Bone marrow (tissue), 2 donors: ENCODE measurements around the gene RGMA.

Experiments used
- DNase-seq, 2 donors: peaks; one replicate each; lab custom pipeline; 2025; lab: John Stamatoyannopoulos, UW

RGMA gene, protein sequence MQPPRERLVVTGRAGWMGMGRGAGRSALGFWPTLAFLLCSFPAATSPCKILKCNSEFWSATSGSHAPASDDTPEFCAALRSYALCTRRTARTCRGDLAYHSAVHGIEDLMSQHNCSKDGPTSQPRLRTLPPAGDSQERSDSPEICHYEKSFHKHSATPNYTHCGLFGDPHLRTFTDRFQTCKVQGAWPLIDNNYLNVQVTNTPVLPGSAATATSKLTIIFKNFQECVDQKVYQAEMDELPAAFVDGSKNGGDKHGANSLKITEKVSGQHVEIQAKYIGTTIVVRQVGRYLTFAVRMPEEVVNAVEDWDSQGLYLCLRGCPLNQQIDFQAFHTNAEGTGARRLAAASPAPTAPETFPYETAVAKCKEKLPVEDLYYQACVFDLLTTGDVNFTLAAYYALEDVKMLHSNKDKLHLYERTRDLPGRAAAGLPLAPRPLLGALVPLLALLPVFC

DNA sequence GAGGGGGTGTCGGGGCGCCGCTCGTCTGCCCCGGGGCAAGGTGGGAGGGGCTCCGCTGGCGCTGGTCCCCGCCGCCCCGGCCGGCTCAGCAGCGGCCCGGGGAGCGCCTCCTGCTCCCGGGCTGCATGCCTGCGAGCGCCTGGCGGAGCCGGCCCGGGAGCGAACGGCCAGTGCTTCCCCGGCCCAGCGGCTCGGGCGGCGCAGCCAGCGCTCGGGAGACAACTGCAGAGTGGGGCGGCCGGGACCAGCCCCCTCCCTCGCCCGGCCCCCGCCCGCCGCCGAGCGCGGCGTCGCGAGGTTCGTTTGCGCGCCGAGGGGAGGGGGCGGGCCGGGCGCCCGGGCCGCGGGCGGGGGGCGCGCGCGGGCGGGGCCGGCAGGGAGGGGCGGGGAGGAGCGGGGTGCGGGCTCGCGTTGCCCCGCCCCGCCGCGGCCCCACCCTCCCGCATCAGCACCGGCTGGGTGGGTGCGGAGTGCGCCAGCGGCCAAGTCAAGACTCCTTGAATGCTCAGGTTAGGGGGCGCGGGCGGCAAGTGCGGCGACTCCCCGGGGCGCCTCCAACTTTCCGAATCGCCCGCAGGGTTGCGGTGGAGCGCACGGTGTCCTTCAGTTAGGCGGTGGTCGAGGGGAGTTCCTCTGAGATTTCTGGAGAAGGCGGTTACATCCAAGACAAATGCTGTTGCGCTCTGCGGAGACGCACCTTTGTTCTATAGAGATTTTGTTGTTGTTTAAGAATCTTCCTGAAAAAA lies at the start of gene RGMA:
TSS of gene RGMA (minus strand) at position 231 of the 746 bp plus-strand sequence. CDS start 279 bp downstream, outside the sequence.
- DNase-seq, result no peak

DNA sequence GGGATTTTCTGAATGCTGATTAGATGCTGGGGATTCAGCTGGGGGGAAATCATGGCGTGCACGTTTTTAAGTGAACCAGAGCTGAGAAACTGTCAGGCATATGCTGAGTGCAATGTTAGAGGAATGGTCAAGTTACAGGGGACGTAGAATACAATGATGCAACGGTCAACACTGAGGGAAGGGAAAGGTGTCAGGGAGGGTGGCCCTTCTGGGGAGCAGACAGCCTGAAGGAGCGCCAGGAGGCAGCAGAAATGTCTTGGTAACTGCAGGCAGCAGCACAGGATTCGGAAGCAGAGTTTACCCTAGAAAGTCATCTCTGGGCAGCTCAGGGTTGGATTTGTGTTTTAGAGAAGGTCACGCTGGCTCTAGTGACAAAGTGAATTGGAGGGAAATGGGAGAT lies 47.6 kb upstream of the RGMA start:
- DNase-seq, result no peak

DNA sequence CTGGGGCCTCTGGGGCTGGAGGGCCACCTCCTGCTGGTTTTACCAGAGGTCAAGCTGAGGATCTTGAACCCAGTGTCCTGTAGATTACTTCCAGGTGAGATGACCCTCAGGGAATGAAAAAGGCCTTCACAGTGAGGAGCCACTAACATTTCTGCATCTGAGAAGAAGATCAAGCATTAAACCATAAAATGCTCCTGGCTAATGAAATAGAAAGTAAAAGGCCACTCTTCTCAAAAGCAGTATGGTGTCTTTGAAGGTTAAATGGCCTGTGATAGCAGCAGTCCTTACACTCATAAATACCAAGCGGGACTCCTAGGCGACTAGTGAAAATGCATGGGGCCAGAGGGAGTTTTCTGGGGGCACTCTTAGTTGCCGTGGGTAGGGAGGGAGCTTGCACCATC lies 47.0 kb upstream of the RGMA start:
- DNase-seq, result no peak

DNA sequence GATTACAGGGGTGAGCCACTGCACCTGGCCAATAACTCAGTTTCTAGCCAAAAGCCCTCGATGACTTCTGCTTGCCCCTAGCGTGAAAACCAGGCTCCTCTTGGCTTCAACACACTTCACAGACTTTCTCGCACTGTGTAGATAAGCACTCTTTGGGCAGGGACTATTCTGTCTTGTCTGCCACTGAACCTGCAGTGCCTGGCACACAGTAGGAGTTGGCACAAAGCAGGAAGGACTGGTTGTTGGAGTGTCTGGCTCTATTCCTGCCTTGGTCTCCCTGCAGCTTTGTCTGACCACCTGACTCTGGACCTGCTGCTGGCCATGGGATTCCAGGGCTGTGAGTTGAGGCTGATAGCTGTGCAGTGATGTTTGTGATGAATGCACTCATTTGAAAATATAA lies 46.4 kb upstream of the RGMA start:
- DNase-seq, result no peak

DNA sequence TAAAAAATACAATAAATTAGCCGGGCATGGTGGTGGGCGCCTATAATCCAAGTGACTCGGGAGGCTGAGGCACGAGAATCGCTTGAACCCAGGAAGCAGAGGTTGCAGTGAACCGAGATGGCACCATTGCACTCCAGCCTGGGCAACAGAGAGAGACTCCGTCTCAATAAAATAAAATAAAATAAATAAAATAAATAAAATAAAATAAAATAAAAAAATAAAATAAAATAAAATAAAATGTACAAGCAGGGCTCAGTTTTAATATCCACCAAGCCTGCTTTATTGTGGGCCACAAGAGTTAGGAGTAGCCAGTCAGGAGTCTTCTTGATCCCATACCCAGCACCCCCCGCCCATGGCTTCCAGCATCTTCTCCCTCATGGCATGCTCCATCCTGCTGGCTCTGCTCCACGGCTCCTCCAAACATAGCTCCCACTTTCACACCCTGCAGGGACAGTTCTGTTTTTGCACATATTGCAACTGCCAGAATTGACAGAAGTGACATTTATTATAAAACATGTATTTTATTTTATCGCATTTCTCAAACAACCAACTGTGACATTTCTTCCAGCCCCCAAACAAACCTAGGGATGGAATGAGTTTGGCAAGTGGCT lies 42.6 kb upstream of the RGMA start:
- DNase-seq, result no peak

DNA sequence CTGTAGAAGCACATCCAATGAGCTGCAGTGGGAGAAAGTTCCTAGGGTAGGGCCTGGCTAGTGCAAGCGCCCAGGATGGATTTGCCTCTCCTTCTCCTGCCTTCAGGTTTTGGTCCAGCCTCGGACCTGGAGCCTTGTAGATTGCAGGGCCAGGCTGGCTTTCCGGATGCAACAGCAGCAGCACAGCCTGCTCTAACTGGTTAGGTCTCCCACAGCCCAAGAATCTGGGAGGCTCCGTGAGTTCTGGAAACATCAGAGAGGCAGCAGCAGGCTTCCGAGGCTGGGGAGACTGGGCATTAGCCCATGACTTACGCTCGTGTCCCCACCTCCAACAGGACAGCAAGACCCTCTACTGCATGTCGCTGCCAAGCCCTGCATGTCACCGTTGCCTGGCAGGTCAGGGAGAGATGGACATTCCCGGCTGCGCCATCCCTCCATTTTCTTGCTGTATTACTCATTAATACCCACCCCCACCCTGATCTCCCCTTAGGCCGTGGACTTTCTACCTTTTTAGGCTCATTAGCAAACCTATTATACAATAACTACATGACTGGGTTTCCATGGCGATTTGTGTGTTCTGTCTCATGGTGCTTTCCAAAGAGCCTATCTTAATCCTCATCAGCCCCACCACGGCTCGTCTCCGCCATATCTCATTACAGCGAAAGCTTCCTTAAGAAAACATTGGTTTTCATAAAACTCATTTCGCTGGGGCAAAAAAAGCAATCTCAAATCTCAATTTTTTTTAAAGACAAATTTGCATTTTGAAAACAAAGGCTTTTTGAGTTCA lies 40.9 kb upstream of the RGMA start:
- no peak for DNase-seq

DNA sequence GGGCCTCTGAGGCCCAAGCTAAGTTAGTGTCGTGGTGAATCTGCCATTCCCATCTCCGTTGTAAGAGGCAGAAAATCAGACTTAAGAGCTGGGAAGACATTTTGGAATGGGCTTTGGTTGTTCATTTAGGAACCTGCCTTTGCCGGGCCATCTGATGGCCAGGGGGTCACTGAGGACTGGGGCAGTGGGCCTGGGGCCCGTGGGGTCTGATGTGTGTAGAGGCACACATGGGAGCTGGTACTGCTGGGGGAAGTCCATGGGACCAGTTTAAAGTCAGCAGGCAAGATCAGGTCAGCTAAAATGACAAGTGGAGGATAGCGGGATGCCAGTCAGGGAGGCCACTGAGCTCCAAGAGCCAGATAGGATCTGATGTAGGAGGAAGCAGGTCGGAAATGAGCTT lies 38.3 kb upstream of the RGMA start:
- no peak for DNase-seq

DNA sequence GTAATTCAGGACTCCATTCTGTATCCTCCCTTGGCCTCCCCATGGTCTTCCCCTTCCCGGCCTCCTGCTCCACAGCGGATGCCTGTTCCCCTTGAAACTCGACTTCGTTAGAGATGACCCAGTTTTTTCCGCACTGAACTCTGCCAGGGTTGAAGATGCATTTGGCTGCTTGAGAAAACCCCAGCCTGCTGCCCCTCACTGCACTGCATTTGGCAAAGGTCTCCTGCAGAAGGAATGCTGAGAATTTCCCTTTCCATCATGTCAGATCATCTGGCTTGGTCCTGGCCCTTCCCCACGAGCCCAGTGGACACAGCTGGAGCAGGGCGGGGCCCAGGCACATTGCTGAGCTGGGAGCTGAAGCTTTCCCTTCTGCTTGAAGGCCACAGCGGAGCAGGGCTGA lies 37.6 kb upstream of the RGMA start:
- DNase-seq, result no peak

DNA sequence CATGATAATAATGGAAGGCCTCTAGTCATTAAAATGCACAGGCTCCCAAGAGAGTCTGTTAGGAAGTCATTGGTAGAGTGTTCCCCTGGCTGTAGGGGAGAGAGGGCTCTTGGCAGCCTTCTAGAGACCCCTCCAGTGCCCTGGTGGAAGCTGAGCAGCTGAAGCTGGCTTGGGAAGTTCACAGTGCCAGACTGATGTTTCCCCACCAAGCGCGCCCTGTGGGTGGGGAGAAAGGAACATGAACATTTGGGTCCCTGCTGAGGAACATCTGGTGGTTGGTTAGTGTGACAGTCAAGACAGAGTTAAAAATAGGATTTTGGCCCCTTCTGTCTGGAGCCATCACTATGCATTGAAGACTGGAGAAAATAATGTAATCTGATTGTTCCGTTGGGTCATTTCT lies 37.1 kb upstream of the RGMA start:
- no peak for DNase-seq

DNA sequence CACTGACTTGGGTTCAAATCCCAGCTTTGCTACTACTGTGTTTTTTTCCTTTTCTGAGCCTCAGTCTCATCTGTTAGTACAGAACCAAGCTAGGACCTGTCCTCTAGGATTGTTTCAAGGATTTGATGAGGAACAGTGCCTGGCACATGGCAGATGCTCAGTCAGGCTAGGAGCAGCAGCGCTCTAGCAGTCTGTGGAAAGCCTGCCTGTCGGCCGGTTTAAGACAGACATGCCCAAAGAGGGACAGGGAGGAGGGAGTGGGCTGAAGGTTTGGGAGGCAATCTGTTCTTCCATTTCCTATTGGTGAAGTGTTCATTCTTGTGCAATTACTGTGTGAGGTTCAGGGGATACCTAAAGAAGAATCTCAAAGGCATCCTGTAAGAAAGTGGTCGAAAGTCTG lies 35.1 kb upstream of the RGMA start:
- DNase-seq, result no peak

DNA sequence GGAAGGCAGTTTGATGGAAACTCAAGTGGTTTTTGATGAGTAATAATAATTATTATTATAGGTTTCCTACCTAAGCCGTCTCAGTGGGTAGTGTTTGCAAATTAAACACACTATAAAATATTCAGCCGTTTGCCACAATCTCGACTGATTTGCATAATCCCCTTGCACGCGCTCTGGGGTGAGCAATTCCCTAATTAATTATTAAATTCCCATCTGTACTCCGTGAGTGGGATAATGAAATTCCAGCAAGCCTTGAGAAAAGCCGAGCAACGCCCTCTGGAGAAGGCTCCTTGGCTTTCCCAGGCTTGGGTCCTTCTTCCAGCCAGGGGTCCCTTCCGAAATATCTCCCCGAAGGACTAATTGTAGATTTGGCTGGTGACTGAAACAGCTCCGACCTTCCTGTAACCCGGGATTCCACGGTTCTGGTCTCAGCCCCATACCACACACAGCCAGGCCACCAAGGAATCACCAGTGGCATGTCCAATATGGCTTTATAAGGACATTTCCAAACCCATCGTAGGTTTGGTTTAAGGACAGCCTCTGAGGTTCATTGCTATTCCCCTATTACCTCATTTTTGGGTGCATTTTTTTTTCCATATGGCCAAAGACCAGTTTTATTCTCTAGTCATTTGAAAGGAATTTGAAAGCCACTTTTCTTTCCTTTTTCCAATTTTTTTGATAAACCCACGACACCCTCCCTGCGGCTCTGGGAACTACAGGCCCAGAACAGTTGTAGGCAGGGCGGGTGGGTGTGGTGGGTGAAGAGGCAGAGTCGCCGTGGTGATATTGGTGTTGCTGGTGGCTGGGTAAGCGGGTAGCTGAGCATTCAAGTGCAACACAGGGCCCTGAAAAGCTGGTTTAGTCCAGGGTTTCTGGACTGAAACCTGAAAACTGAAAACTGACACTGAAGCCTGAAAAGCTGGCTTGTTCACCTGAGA lies 33.2 kb upstream of the RGMA start:
- DNase-seq, result no peak

DNA sequence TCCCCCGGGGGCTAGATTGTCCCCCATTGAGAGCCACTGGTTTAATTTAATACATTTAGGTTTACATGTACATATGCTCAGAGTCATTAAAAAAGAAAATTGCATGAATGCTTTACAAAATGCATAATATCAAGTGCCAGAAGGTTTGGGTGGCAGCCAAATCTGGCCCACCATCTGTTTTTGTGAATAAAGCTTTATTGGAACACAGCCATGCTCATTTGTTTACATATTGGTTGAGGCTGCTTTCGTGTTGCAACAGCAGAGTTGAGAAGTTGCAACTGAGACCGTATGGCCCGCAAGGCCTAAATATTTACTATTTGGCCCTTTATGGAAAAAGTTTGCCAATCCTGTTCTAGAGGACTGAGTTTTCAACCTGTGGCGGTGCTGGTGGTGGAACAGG lies 32.1 kb upstream of the RGMA start:
- DNase-seq, result no peak

DNA sequence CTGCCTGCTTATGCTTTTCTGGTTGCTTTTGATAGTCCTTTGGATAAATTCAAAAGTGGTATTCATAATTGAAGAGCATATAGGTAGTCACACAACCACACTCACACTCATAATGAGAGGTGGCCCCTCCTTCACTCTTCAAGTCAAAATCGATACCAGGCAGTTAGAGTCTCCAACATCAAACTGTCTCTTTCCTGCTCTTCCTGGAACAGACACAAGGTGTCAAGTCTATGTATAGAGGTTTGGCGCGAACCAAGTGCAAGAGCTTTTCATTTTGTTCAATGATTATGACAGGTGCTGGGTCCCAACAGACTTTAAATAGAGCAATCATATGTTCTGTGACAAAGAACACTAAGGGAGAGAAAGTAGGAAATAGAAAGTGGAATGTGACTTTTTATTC lies 29.9 kb upstream of the RGMA start:
- no peak for DNase-seq

DNA sequence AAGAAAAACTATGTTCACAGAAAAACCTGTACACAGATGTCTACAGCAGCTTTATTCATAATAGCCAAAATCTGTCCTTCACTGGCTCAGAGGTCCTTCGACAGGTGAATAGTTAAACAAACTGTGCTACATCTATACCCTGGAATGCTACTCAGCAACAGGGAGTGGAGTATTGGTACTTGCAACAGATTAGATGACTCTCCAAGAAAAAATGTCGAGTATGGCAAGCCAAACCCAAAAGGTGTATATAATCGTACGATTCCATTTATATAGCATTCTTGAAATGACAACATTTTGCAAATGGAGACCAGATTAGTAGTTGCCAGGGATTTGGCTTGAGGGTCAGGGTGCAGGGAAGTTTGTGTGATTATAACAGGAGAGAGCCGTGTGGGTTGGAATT lies 22.4 kb upstream of the RGMA start:
- DNase-seq, result no peak

DNA sequence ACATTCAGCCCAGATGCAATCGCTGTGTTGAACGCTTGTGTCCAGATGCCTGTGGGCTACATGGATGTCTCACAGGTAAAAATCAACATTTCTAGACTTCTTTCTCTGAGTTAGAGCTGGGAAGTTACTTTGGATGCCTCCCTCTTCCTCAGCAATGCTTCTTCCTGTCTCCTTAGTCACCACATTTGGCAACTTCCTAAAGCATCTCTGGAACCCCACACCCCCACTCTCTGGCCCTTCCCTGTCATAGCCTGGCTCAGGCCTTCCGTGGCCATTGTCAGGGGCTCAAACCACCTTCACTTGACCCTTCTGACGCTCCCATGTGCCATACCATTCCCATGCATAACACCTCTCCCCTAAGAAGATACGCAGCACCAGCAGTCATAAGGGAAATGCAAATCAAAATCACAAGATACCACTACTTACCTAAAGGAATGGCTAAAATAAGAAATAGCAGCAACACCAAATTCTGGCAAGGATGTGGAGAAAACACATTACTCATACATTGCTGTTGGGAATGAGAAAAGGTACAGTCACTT lies 21.6 kb upstream of the RGMA start:
- no peak for DNase-seq

DNA sequence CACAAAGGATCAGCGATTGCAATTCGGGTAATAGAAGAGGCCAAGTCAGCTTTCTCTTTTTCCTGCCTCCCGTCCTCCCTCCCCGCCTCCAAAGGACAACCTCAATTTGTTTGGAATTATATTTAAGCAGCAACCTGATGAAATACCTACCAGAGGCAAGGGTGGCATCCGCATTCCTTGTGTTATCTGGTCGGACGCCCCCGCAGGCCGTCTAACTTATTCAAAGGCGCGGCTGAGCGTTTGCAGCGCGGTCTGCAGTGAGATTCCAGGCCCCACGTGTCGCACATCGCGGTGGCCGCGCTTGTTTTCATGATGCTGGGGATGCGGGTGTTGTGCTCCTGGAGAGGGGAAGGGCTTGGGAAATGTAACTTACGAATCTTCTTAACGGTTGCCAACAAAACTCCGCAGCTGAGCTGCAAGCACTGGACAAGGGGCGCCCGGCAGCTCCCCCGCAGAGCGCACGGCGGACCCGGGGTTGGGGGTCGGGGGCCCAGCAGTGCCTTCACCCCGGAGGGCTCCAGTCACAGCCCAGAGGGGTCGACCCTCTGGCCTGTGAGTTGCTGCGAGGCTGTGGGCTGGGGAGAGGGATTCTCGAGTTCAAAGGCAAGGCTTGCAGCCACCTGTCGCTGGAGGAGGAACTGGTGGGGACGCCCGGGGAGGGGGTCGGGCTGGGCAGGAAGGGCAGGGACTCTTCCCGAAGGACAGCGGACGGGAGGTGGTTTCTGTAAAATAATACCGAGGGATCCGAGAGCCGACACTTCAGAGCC lies 20.5 kb upstream of the RGMA start:
- DNase-seq, result no peak

DNA sequence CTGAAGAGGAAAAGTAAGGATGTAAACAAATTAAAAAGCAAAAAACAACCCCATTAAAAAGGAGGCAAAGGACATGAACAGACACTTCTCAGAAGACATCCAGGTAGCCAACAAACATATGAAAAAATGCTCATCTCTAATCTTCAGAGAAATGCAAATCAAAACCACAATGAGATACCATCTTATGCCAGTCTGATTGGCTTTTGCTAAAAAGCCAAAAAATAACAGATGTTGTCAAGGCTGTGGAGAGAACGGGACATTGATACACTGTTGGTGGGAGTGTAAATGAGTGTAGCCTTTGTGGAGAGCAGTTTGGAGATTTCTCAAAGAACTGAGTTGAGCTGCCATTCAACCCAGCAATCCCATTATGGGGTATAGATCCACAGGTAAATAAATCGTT lies 18.6 kb upstream of the RGMA start:
- no peak for DNase-seq

DNA sequence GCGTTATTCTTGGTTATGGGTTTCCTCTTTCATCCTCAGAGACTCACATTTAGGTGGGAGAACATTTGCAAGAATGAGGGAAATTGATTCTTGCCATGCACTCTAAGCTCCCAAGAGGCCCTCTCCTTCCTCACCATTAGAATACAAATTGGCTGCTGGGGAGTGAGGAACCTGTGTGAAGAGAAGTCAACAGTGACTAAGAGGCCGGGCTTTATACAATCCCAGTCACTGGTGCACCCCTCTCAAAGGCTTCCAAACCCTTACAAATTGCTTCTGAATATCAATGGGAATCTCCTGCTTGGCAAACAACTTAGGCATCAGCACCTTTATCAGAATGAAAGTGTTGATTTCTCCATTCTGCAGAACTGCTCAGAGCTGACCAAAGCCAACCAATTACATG lies 16.5 kb upstream of the RGMA start:
- DNase-seq, result no peak

DNA sequence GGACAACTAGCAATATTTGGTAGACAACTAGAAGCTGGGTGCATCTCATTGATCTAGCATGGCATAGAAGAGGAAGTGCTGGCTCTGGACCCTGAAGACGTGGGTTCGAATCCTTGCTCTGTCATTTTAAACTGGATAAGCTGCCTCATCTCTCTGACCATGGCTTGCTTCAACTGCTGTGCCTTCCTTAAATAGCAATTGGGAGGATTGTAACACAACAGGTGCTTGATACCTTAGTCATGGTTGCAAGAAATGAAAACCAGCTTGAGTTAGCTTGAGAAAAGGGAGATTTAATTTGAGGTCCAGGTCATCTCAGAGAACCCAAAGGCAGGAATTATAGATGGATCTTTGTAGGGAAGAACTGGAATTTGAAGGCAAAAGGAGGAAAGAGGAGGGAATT lies 14.8 kb upstream of the RGMA start:
- DNase-seq, result no peak

DNA sequence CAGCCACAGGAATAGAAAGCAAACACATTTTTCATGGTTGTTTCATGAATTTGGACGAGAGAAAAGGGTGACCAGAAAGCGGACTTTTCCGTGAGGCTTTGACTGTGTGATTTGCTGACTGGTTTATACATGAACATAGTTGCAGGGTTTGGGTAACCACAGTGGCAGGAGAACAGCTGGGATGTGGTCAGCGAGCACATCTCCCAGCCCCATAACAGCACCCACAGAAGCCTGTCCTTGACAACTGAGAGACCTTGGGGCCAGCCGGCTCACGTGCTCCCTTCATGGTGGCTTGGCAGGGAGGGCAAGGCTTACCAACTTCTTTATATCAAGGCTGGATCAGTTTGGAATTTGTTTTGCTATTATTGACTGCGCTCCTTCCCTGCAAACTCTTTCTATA lies 13.2 kb upstream of the RGMA start:
- DNase-seq, result no peak
